KMS-11 (cell line): Measurements from ENCODE around the gene SPPL2B.

Experiments
- H2AFZ ChIP-seq: fragments of 200-600 bp; sonication (generic); 2 replicates; pipeline ENCODE4 v1.6.1; 2016; ENCODE audit warnings: antibody characterized with exemption, mixed run types, low read depth
- H3K27ac ChIP-seq: fragments of 200-600 bp; sonication (generic); 2 replicates; pipeline ENCODE4 v1.6.1; 2016; ENCODE audit warnings: mild to moderate bottlenecking, mixed run types
- H3K27me3 ChIP-seq: fragments of 200-600 bp; sonication (generic); 2 replicates; pipeline ENCODE4 v1.6.1; 2017; ENCODE audit warnings: mild to moderate bottlenecking, low read depth, mixed run types, moderate library complexity; ENCODE audit not compliant: insufficient read depth
- H3K36me3 ChIP-seq: fragments of 200-600 bp; sonication (generic); 2 replicates; pipeline ENCODE4 v1.6.1; 2017; ENCODE audit warnings: mild to moderate bottlenecking, mixed run types; ENCODE audit not compliant: insufficient read depth
- H3K4me1 ChIP-seq: fragments of 200-600 bp; sonication (generic); 2 replicates; pipeline ENCODE4 v1.6.1; 2016; ENCODE audit warnings: mild to moderate bottlenecking, low read depth, mixed run types; ENCODE audit not compliant: poor library complexity, severe bottlenecking
- H3K4me2 ChIP-seq: fragments of 200-600 bp; sonication (generic); 2 replicates; pipeline ENCODE4 v1.7.0; 2016; ENCODE audit warnings: mild to moderate bottlenecking, mixed run types
- H3K4me3 ChIP-seq: fragments of 200-600 bp; sonication (generic); IDR thresholded peaks from 2 replicates; pipeline ENCODE4 v1.6.1; 2017; ENCODE audit warnings: low read depth, low read length, mixed read lengths; ENCODE audit not compliant: insufficient read depth
- H3K79me2 ChIP-seq: fragments of 200-600 bp; sonication (generic); 2 replicates; pipeline ENCODE4 v1.6.1; 2016; ENCODE audit warnings: low read depth, mixed run types; ENCODE audit not compliant: insufficient read depth
- H3K9ac ChIP-seq: fragments of 200-600 bp; sonication (generic); 2 replicates; pipeline ENCODE4 v1.6.1; 2016; ENCODE audit warnings: mild to moderate bottlenecking, mixed run types
- H4K20me1 ChIP-seq: fragments of 200-600 bp; sonication (generic); 2 replicates; pipeline ENCODE4 v1.6.1; 2016; ENCODE audit warnings: mild to moderate bottlenecking, mixed run types; ENCODE audit not compliant: insufficient read depth
- CTCF ChIP-seq: fragments of 200-600 bp; sonication (generic); conservative IDR thresholded peaks from 2 replicates; pipeline ENCODE4 v1.6.1; 2017; ENCODE audit warnings: low read depth, mild to moderate bottlenecking, antibody characterized with exemption, low read length, moderate library complexity, mixed read lengths

The SPPL2B gene

GRCh38 chr19:2353159-2353886 is 24.8 kb downstream of the SPPL2B start:
- Histone ChIP-seq H3K36me3 (no peaks in the 10 kb centered on the region), H3K4me2 (no peak overlapping the region), H3K4me1 (no peaks in the 10 kb centered on the region), H2AFZ (no peak overlapping the region), H4K20me1 (no peaks in the 10 kb centered on the region), H3K9ac (no peak overlapping the region), H3K27ac (no peak overlapping the region), H3K27me3 (no peaks in the 10 kb centered on the region), H3K4me3 (no peak overlapping the region), H3K79me2 (no peaks in the 10 kb centered on the region)
- no peak for TF ChIP-seq CTCF

- Histone ChIP-seq H3K27me3 (no peaks in the 10 kb centered on the region), H3K36me3 (no peaks in the 10 kb centered on the region), H3K27ac (no peak overlapping the region), H4K20me1 (no peaks in the 10 kb centered on the region), H3K79me2 (no peaks in the 10 kb centered on the region), H3K9ac (no peak overlapping the region), H2AFZ (no peak overlapping the region), H3K4me1 (no peaks in the 10 kb centered on the region), H3K4me3 (no peak overlapping the region), H3K4me2 (no peak overlapping the region)
- no peak for TF ChIP-seq CTCF
Observed at GRCh38 chr19:2353887-2354592, 25.6 kb downstream of the SPPL2B start.

- H3K4me1 ChIP-seq = no peaks in the 10 kb centered on the region
- no peaks in the 10 kb centered on the region for H3K79me2 ChIP-seq
- TF ChIP-seq CTCF = no peak
- H2AFZ ChIP-seq = no peak overlapping the region
- H3K36me3 ChIP-seq = no peaks in the 10 kb centered on the region
- no peak overlapping the region for H3K4me3 ChIP-seq
- H4K20me1 ChIP-seq = no peaks in the 10 kb centered on the region
- H3K27me3 ChIP-seq = no peaks in the 10 kb centered on the region
- no peak overlapping the region for H3K27ac ChIP-seq
- H3K9ac ChIP-seq = no peak overlapping the region
- no peak overlapping the region for H3K4me2 ChIP-seq
Observed at GRCh38 chr19:2354670-2355069, 26.2 kb downstream of the SPPL2B start.

- Histone ChIP-seq H3K4me2 (no peak overlapping the region), H3K27ac (no peak overlapping the region), H3K79me2 (no peaks in the 10 kb centered on the region), H4K20me1 (no peaks in the 10 kb centered on the region), H3K4me1 (no peaks in the 10 kb centered on the region), H3K36me3 (no peaks in the 10 kb centered on the region), H3K4me3 (no peak overlapping the region), H3K27me3 (no peaks in the 10 kb centered on the region; the same call in 1 of the 2 replicates), H2AFZ (no peak overlapping the region), H3K9ac (no peak overlapping the region)
- no peak for TF ChIP-seq CTCF
Observed at GRCh38 chr19:2355168-2356035, 26.9 kb downstream of the SPPL2B start.
